ENCODE results near the gene PRKAR1B.
"Not testable (repeated sequence)": the region's sequence is repeated elsewhere in the genome, so short reads cannot be mapped to it uniquely, and the experiment has no call there.

Gene PRKAR1B

GRCh38 chr7:668958-669357 lies 58.1 kb downstream of the PRKAR1B start:
- DNase-seq (ENCODE audit: low read depth, low spot score): no peak

GRCh38 chr7:668139-668931 lies 58.7 kb downstream of the PRKAR1B start:
- DNase-seq (ENCODE audit: low read depth, low spot score): no peak

GRCh38 chr7:666454-667292 lies 60.4 kb downstream of the PRKAR1B start:
- no peak for DNase-seq (ENCODE audit: low read depth, low spot score)

- DNase-seq (ENCODE audit: low read depth, low spot score): peak; percentile 28
These were observed 61.2 kb downstream of the PRKAR1B start for GRCh38 chr7:665736-666453.

GRCh38 chr7:664997-665735 lies 61.9 kb downstream of the PRKAR1B start:
- peak; percentile 34 for DNase-seq (ENCODE audit: low read depth, low spot score)

GRCh38 chr7:664402-664775 lies 62.7 kb downstream of the PRKAR1B start:
- DNase-seq (ENCODE audit: low read depth, low spot score): no peak

- no peak for DNase-seq (ENCODE audit: low read depth, low spot score)
These were observed 64.5 kb downstream of the PRKAR1B start for GRCh38 chr7:662576-662975.

GRCh38 chr7:659996-660395 lies 67.1 kb downstream of the PRKAR1B start:
- no peak for DNase-seq (ENCODE audit: low read depth, low spot score)

GRCh38 chr7:659306-659847 lies 67.7 kb downstream of the PRKAR1B start:
- no peak for DNase-seq (ENCODE audit: low read depth, low spot score)

GRCh38 chr7:657565-658119 lies 69.4 kb downstream of the PRKAR1B start:
- DNase-seq (ENCODE audit: low read depth, low spot score): peak; percentile 53

- not testable (repeated sequence) for DNase-seq (ENCODE audit: low read depth, low spot score)
These were observed 70.1 kb downstream of the PRKAR1B start for GRCh38 chr7:657010-657409.

- no peak for DNase-seq (ENCODE audit: low read depth, low spot score)
These were observed 71.3 kb downstream of the PRKAR1B start for GRCh38 chr7:655758-656157.

GRCh38 chr7:653829-654764 lies 73.0 kb downstream of the PRKAR1B start:
- DNase-seq (ENCODE audit: low read depth, low spot score): no peak

GRCh38 chr7:652881-653280 lies 74.2 kb downstream of the PRKAR1B start:
- DNase-seq (ENCODE audit: low read depth, low spot score): no peak

GRCh38 chr7:652167-652566 lies 74.9 kb downstream of the PRKAR1B start:
- DNase-seq (ENCODE audit: low read depth, low spot score): not testable (repeated sequence)

GRCh38 chr7:651032-651728 lies 75.9 kb downstream of the PRKAR1B start:
- no peak for DNase-seq (ENCODE audit: low read depth, low spot score)

GRCh38 chr7:650339-651031 lies 76.6 kb downstream of the PRKAR1B start:
- no peak for DNase-seq (ENCODE audit: low read depth, low spot score)

GRCh38 chr7:646951-647350 lies 80.1 kb downstream of the PRKAR1B start:
- no peak for DNase-seq (ENCODE audit: low read depth, low spot score)

- no peak for DNase-seq (ENCODE audit: low read depth, low spot score)
These were observed 80.6 kb downstream of the PRKAR1B start for GRCh38 chr7:646487-646886.
